SU-DHL-6 (cell line): ENCODE data around the gene ADARB2.
A peak's percentile ranks its signal among the peaks of the same experiment; 100 is the strongest.

Experiments
- EZH2phosphoT487 ChIP-seq: fragments of 200-600 bp; sonication (generic), shearing (Covaris generic); conservative IDR thresholded peaks from 2 replicates; pipeline ENCODE4 v1.6.1; 2018; ENCODE audit warnings: mild to moderate bottlenecking, antibody characterized with exemption, low read length, moderate library complexity, mixed read lengths
- TF ChIP-seq, protein P1 (sequence below): fragments of 200-600 bp; sonication (generic); IDR thresholded peaks from one replicate; pipeline ENCODE4 v1.5.1; 2017; ENCODE audit warnings: antibody characterized with exemption, mild to moderate bottlenecking, low read length, moderate library complexity; ENCODE audit not compliant: insufficient read depth, poor library complexity, severe bottlenecking

DNA sequence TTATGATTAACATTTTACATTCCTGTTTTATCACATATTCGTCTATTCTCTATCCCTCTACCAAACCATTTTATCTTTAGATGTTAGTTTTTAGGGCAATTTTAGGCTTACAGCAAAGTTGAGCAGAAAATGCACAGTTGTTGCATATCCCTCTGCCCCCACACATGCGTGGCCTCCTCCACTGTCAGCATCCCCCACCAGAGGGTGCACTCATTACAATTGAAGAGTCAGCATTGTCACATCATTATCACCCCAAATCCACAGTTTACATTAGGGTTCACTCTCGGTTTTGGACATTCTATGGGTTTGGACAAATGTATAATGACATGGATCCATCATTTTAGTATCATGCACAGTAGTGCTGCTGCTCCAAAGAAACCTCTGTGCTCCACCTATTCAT, 594.7 kb downstream of the ADARB2 start:
- TF ChIP-seq EZH2phosphoT487: no peak
- TF ChIP-seq, protein P1, sequence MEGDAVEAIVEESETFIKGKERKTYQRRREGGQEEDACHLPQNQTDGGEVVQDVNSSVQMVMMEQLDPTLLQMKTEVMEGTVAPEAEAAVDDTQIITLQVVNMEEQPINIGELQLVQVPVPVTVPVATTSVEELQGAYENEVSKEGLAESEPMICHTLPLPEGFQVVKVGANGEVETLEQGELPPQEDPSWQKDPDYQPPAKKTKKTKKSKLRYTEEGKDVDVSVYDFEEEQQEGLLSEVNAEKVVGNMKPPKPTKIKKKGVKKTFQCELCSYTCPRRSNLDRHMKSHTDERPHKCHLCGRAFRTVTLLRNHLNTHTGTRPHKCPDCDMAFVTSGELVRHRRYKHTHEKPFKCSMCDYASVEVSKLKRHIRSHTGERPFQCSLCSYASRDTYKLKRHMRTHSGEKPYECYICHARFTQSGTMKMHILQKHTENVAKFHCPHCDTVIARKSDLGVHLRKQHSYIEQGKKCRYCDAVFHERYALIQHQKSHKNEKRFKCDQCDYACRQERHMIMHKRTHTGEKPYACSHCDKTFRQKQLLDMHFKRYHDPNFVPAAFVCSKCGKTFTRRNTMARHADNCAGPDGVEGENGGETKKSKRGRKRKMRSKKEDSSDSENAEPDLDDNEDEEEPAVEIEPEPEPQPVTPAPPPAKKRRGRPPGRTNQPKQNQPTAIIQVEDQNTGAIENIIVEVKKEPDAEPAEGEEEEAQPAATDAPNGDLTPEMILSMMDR: peak; percentile 32
